HG03280 (cell line): Measurements from ENCODE around the gene A1CF.
"Not testable (repeated sequence)": the region's sequence is repeated elsewhere in the genome, so short reads cannot be mapped to it uniquely, and the experiment has no call there.

Source experiments
- ATAC-seq: cut with Tn5 transposase; IDR thresholded peaks from one replicate; pipeline ENCODE4 v1.9.1; 2021; ENCODE audit warnings: mild to moderate bottlenecking, moderate library complexity; ENCODE audit not compliant: unreplicated experiment

The A1CF gene

GRCh38 chr10:50794490-50794889, 90.9 kb downstream of the A1CF start:
- no peak for ATAC-seq

- ATAC-seq = no peak
Measured at GRCh38 chr10:50788951-50789945, 96.2 kb downstream of the A1CF start.

- ATAC-seq = not testable (repeated sequence)
Measured at GRCh38 chr10:50787962-50788361, 97.5 kb downstream of the A1CF start.

GRCh38 chr10:50782017-50782416, 103.4 kb downstream of the A1CF start:
- ATAC-seq = not testable (repeated sequence)

GRCh38 chr10:50780036-50780435, 105.4 kb downstream of the A1CF start:
- ATAC-seq = not testable (repeated sequence)

GRCh38 chr10:50774868-50775267, 110.6 kb downstream of the A1CF start:
- ATAC-seq = not testable (repeated sequence)

- not testable (repeated sequence) for ATAC-seq
Measured at GRCh38 chr10:50772042-50772441, 113.4 kb downstream of the A1CF start.

GRCh38 chr10:50766774-50767513, 118.5 kb downstream of the A1CF start:
- not testable (repeated sequence) for ATAC-seq
